ENCODE data around the gene TBC1D24. TPM values are rescaled to one million over a fixed set of nuclear protein-coding genes. Genes with fewer than 3 reads are reported as not detected.

TBC1D24 gene
- polyA plus RNA-seq, 1 of the 3 experiments (the other 2 are of a cell fraction): 6.7 TPM

GRCh38 chr16:2482708-2483534 lies 8.0 kb downstream of the TBC1D24 start (continued):
- TF ChIP-seq, protein P1, sequence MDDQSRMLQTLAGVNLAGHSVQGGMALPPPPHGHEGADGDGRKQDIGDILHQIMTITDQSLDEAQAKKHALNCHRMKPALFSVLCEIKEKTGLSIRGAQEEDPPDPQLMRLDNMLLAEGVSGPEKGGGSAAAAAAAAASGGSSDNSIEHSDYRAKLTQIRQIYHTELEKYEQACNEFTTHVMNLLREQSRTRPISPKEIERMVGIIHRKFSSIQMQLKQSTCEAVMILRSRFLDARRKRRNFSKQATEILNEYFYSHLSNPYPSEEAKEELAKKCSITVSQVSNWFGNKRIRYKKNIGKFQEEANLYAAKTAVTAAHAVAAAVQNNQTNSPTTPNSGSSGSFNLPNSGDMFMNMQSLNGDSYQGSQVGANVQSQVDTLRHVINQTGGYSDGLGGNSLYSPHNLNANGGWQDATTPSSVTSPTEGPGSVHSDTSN (IDR thresholded peaks at IDR 0.05): no peak
- TF ChIP-seq, protein P2, sequence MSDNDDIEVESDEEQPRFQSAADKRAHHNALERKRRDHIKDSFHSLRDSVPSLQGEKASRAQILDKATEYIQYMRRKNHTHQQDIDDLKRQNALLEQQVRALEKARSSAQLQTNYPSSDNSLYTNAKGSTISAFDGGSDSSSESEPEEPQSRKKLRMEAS (IDR thresholded peaks at IDR 0.05; ENCODE audit: low read depth): no peak
- TF ChIP-seq, protein P3, sequence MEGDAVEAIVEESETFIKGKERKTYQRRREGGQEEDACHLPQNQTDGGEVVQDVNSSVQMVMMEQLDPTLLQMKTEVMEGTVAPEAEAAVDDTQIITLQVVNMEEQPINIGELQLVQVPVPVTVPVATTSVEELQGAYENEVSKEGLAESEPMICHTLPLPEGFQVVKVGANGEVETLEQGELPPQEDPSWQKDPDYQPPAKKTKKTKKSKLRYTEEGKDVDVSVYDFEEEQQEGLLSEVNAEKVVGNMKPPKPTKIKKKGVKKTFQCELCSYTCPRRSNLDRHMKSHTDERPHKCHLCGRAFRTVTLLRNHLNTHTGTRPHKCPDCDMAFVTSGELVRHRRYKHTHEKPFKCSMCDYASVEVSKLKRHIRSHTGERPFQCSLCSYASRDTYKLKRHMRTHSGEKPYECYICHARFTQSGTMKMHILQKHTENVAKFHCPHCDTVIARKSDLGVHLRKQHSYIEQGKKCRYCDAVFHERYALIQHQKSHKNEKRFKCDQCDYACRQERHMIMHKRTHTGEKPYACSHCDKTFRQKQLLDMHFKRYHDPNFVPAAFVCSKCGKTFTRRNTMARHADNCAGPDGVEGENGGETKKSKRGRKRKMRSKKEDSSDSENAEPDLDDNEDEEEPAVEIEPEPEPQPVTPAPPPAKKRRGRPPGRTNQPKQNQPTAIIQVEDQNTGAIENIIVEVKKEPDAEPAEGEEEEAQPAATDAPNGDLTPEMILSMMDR (IDR thresholded peaks at IDR 0.05): no peak
- TF ChIP-seq ZBTB33 (IDR thresholded peaks at IDR 0.05; ENCODE audit: borderline replicate concordance, low read depth) (no peak), RCOR1 (IDR thresholded peaks at IDR 0.05; ENCODE audit: low read length) (no peak; the same call in 1 of the 2 replicates)

GRCh38 chr16:2483939-2484897 lies 9.3 kb downstream of the TBC1D24 start:
- peak overlapping the region in 1 of 2 experiments; percentile 86; a peak in 2 of 4 replicates for H3K27ac ChIP-seq (ENCODE audit: low read depth in 2 of 2, low read length in 1 of 2)
- H3K9me2 ChIP-seq: no peaks in the 10 kb centered on the region
- DNase-seq: peak; percentile 62
- H3K4me1 ChIP-seq (ENCODE audit: control insufficient read depth in 1 of 2, insufficient read depth in 2 of 2, low read depth in 1 of 2, low read length in 1 of 2): peaks cover 3 to 51% of the 10 kb centered on the region in 2 experiments; a peak in 3 of 4 replicates
- ChIA-PET CTCF (interaction anchor here (0.6 to 12.7 kb wide), 11 partner anchors 10 to 461 kb away, joined by 3 to 95 read pairs (median 4); partner anchors contain the start of genes CCNF, NTN3 and TBC1D24), POLR2A (interaction anchor here (1.1 to 3.5 kb wide), 4 partner anchors 10 to 56 kb away, joined by 3 to 44 read pairs (median 6); partner anchors contain the start of genes NTN3, TBC1D24 and TEDC2)
- no peak overlapping the region for H3K4me2 ChIP-seq
- no peaks in the 10 kb centered on the region for H3F3A ChIP-seq (replicated peaks; ENCODE audit: insufficient read depth)
- H3K4me3 ChIP-seq (ENCODE audit: low read depth in 2 of 2, low read length in 1 of 2): no peak overlapping the region; a peak in 1 of 4 replicates
- H3K27me3 ChIP-seq (ENCODE audit: insufficient read depth): no peaks in the 10 kb centered on the region
- H3K9me3 ChIP-seq: no peaks in the 10 kb centered on the region
- TF ChIP-seq EZH2phosphoT487 (IDR thresholded peaks at IDR 0.05; ENCODE audit: borderline replicate concordance, low read depth): no peak
- TF ChIP-seq NRF1 (IDR thresholded peaks at IDR 0.05; ENCODE audit: low read depth, low read length): no peak
- TF ChIP-seq TAF1 (IDR thresholded peaks at IDR 0.05; ENCODE audit: borderline replicate concordance, low read depth, low read length): no peak
- TF ChIP-seq, protein P1 (IDR thresholded peaks at IDR 0.05): no peak
- no peak for TF ChIP-seq JUND (IDR thresholded peaks at IDR 0.05)
- no peak for TF ChIP-seq SIN3A (IDR thresholded peaks at IDR 0.05; ENCODE audit: borderline replicate concordance, low read depth, low read length)
- TF ChIP-seq ZBTB33 (IDR thresholded peaks at IDR 0.05; ENCODE audit: borderline replicate concordance, low read depth): no peak
- no peak for TF ChIP-seq GABPA (IDR thresholded peaks at IDR 0.05; ENCODE audit: low read depth)
- no peak for TF ChIP-seq CHD2 (IDR thresholded peaks at IDR 0.05; ENCODE audit: low read length, partially characterized antibody)
- no peaks in the 10 kb centered on the region for H3K79me2 ChIP-seq (ENCODE audit: insufficient read depth)
- H4K20me1 ChIP-seq (ENCODE audit: insufficient read depth): no peaks in the 10 kb centered on the region
- 91% methylated on average over 12 of the region's 16 CpGs for WGBS (ENCODE audit: low lambda C conversion rate)
- no peak overlapping the region for H3K9ac ChIP-seq
- H3K36me3 ChIP-seq (replicated peaks in 1 of 2; ENCODE audit: control insufficient read depth in 1 of 2, insufficient read depth in 2 of 2, low read length in 1 of 2): no peaks in the 10 kb centered on the region
- no peak overlapping the region for H2AFZ ChIP-seq (ENCODE audit: low read depth)
